HG02763 (cell line): ENCODE results near the gene IL1RL2.

ENCODE experiments used
- ATAC-seq: cut with Tn5 transposase; IDR thresholded peaks from one replicate; pipeline ENCODE4 v1.9.1; 2021; ENCODE audit warnings: mild to moderate bottlenecking, moderate library complexity; ENCODE audit not compliant: unreplicated experiment

The IL1RL2 gene

DNA sequence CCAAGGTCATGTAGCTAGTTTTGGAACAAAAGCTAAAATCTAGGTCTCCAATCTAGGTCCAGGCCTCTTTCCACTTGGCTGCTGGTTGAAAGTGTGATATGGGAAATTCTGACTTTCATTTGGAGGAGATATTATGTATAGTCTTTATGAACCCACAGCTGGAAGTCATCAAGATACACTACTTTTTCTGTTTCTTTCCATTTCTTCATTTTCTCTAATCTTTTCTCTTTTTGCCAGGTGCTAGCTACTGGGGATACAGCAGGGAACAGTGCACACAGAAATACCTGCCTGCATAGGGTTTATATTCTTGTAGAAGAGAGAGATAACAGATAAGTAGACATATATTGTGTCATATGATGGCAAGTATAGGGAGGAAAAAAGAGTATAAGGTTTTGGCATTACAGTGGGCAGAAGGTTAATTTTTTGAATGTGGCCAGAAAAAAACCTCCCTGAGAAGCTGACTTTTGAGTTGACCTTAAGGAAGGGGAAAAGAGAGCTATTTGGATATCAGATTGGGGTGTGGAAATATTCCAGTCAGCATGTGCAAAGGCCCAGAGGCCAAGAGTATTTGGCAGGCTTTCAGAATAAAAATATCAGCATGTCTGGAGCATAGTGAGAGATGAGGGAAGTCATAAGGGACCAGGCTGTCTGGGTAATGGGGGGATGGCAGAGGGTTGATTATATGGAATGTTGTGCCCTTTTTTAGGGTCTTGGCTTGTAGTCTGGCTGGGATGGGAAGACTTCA, 28.6 kb upstream of the IL1RL2 start:
- no peak for ATAC-seq

DNA sequence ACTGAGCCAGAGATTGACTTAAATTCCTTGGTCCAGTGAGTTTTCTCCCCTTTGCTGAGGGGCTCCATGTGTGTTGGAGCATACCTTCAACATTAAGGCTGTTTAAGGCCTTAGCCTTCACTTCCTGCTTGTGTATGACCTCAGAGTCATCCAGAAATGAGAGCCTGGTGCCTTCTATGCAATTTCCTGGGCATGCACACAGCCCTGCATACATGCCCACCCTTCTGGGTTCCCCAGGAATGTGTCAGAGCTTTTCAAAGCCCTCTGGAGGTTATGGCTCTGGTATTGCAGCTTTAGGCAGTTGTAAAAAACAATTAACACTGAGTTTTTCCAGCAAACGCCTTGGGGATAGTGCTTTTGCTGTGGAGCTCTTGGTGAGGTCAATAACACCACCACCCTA, 27.5 kb upstream of the IL1RL2 start:
- no peak for ATAC-seq

DNA sequence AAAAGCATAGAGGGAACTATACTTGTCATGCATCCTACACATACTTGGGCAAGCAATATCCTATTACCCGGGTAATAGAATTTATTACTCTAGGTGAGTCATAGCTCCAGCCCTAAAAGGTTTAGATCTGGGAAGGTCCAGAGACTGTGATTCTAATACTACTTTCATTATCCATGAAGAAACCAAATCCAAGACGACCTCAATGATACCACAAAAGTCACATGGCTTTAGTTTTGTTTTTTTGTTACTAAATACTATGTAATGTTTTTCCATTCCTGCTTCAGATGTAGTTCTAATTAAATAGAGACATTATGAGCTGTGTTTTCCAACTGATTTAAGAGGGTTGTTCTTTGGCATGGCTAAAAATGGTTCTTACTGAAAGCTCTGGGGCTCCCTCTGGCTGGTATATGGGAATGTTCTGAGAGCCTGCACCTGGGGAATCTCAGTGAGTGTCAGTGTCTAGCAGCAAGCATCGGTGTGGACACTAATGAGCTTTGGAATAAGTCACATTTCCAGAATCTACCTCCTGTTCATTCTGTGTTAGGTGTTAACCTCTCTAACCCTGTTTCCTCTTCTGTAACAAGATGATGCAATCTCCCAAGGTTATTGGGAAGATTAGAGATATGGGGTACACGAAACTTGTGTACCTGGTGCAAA, 20.5 kb upstream of the IL1RL2 start:
- no peak for ATAC-seq

DNA sequence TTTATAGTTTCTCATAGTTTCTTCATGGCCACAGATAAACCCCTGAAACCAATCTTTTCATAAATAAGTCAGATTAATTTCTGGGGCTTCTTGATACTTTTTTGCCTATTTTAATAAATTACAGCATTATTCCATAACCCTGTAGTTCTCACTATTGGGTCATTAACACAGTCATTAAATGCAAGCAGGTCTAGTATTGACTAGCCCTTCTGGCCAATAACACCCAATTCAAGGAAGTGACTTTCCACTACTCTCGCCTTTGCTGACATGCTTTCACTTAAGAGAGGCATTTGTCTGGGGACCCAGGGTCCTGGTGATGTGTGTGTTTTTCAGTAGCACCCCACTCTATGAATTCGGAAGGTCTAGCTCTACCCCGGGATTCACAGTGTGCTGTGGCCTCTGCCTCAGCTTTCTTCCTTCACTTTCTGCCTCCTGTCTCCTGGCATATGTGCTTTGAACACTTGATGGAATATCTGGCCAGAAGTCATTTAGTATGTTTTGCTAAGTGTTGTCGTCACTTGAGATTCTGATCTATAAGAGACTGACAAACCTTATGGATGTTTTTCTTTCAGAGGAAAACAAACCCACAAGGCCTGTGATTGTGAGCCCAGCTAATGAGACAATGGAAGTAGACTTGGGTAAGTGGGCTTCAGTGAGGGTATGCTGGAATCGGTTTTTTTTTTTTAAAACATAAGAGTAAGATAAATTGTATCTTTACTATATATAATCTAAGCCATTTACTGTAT, 18.6 kb upstream of the IL1RL2 start:
- ATAC-seq, result no peak

DNA sequence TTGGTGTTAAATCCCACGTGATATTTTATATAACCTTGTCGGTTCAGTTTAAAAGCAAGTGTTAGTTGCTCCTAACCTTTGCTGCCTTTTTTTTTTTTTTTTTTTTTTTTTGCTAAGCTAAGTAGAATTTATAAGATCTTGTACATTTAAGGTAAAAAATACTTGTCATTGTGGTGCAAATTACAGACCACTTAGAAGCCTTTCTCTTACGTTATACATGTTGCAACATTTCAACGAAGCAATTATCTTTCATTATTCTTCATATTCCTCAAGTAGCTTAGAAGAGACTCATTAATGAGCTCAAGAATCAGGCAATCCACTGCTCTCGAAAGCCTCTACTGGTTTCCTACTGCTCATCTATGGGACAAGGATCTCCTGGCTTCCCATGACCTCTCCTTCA, 14.9 kb upstream of the IL1RL2 start:
- no peak for ATAC-seq

DNA sequence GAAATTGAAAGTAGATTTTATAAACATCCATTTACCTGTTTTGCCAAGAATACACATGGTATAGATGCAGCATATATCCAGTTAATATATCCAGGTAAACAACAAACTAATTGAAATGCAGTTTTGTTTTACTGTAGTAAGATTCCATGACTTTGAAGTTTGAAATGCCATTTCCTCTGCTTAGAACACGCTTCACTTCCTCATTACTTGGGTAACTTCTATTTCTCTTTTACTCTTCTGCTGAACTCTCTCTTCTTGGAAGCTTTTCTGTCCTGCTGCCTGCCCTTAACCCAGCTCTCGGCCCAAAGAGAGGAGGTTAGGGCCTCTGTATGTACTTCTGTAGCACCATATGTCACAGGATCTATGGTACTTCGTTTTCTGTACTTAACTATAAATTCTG, 14.1 kb upstream of the IL1RL2 start:
- no peak for ATAC-seq

DNA sequence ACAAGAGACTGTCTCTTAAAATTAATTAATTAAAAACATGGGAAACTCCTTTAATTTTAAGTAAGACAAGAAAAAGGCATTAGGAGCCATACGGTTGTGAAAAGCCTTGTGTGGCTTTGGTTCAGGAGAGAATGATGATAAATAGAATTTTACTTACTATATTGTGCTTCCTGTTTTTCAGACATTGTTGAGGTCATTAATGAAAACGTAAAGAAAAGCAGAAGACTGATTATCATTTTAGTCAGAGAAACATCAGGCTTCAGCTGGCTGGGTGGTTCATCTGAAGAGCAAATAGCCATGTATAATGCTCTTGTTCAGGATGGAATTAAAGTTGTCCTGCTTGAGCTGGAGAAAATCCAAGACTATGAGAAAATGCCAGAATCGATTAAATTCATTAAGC, 10.7 kb upstream of the IL1RL2 start:
- ATAC-seq, result no peak

DNA sequence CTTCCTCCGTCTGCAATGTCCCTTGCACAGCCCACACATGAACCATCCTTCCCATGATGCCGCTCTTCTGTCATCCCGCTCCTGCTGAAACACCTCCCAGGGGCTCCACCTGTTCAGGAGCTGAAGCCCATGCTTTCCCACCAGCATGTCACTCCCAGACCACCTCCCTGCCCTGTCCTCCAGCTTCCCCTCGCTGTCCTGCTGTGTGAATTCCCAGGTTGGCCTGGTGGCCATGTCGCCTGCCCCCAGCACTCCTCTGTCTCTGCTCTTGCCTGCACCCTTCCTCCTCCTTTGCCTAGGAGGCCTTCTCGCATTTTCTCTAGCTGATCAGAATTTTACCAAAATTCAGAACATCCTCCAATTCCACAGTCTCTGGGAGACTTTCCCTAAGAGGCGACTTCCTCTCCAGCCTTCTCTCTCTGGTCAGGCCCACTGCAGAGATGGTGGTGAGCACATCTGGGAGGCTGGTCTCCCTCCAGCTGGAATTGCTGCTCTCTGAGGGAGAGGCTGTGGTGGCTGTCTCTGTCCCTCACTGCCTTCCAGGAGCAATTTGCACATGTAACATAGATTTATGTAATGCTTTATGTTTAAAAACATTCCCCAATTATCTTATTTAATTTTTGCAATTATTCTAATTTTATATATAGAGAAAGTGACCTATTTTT, 8.9 kb upstream of the IL1RL2 start:
- ATAC-seq, result no peak

DNA sequence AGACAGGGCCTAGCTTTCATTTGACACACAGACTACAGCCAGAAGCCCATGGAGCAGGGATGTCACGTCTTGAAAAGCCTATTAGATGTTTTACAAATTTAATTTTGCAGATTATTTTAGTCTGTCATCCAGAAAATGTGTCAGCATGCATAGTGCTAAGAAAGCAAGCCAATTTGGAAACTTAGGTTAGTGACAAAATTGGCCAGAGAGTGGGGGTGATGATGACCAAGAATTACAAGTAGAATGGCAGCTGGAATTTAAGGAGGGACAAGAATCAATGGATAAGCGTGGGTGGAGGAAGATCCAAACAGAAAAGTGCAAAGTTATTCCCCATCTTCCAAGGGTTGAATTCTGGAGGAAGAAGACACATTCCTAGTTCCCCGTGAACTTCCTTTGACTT, 7.8 kb upstream of the IL1RL2 start:
- no peak for ATAC-seq

DNA sequence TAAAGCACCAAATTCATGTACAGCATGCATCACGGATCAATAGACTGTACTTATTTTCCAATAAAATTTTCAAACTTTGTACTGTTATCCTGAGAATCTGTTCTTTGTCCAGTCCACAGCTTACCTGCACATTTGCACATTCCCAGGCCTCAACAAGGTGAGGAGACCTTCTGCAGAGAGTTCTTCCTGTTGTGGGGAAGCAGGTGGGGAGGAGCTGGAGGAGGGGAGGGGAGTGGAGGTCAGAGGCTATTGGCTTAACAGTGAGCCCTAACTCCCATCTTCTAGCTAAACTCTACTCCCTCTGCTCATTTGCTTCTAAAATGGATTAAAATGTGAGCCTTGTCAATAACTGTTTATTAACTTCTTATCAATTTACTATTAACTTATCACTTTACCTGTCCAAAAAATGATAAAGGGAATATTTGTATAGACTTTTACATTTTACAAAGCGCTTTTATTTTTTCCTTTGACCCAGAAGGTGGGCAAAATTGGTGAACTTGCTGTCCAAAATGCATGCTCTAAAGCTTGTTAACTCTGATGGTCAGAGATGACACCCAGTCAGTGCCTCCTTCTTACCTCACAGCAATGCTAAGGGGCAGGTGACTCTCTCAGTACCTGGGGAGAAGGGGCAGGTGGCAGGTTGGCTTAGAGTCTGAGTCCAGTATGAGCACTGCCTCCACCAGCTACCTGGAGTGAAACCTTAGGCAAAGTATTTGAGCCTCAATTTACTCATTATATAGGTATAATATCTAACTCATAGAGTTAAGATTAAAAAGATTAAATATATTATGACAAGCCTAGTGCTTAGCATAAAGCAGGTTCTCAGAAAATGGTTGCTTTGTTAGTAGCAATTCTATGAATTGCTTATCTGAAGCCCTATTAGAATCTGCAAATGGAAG, 6.8 kb upstream of the IL1RL2 start:
- no peak for ATAC-seq

DNA sequence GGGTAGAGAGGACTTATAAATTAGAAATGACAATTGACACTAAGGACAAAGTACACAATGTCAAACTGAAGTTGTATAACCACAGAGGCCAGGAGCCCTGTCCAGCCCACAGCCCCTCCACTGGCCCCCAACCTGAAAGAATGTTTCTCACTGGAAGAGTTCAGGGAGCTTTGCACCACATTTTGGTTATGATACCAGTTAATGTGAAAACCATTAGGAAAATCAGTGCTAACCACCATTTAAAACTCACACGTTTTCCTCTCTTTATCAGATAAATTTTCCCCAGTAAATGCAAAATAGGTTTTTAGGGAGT, 6.2 kb upstream of the IL1RL2 start:
- no peak for ATAC-seq

DNA sequence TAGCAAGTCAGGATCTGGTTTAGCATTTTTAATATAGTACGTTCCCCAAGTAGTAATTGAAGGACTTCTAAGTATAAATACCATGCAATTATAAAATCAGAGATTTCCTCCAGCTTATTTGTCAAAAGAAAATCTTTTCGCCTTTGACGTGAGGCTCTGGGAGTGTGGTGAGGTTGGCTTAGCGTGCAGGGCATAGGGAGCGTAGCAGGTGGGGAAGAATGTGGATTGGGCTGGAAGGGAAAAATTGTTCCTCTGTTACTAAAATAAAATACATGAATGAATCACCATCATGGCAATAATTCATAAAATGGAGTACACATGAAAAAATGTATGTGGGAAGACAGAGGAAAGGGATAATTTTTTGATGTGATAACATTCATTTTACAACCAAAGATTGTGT, 5.4 kb upstream of the IL1RL2 start:
- no peak for ATAC-seq

DNA sequence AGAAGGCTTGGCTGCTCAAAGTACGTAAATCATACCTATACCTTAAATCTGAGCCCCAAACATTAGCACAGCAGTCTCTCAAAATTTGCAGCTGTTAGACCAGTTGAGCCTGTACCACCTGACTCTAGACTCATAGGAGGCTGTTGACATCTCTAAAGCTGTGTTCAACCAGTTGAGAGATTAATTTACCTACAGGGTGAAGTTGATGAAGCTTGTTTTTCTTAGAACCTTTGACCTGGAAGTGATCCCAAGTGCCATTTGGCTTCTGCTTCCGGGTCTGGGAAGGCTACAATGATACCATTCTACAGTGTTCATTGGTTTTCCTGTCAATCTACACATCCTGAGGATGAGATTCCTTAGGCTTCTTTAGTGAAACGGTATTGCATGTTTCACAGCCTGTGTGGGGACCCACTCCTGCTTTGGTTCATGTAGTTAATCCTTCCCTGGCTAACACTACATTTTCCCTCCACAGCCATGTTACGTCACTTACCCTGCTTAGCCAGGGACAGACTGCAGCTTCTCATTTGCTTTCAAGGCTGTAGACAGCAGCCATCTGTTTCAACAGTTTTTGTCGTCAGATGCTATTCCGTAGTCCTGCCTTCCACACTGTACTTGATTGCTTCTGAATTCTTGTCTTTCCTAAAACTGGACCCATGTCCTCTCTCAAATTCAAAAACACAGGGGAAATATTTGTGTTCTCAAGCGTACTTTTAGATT, 4.7 kb upstream of the IL1RL2 start:
- no peak for ATAC-seq

DNA sequence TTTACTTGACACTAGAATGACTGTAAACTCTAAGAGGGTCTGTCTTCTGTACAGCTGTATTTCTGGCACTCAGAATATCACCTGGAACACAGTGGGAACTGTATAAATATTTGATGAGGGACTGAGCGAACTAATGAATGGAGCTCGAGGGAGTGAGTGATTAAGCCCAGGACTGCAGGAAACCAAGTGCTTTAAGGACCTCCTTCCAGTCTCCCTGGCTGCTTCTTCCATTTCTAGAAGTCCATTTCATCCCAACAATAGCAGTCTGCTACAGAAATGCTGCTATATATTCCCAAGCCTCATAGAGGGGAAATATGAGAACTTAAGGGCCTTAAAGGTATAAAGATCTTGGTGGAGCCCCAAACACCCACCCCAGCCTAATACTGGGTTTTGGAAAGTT, 2.8 kb upstream of the IL1RL2 start:
- no peak for ATAC-seq

DNA sequence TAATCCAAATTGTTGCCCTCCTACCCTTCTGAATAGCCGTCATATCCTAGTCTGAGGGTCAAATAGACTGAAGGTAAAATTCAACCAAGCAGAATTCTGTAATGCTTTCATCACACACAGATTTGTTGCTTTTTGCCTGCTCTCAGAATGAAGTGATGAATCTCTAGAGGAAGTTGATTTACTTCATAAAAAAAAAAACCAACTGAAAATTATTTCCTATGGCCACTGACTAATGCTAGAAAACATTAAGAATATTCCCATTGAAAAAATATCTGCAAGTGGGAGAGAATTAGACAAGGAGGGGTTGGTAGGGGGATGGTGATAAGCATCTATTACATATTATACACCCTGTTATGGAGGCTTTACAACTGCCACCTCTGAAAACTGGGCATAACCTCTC, 2.3 kb upstream of the IL1RL2 start:
- ATAC-seq, result no peak

DNA sequence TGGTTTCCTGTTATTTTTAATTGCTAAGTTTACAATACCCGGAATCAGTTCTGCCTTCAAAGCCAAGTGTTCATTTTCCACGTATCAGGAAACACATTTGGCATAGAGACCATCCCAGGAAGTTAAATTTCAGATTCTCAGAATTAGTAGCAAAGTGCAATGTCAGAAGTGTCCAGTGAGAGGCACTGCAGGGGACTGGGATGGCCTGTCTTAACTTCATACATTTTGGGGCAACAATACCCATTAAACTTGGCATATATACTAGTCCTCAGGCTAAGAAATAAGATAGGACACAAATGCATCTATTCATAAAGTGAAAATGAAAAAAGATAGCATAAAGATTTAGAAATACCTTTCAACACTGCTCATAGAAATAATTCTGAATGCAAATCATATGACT, 1.5 kb upstream of the IL1RL2 start:
- no peak for ATAC-seq

DNA sequence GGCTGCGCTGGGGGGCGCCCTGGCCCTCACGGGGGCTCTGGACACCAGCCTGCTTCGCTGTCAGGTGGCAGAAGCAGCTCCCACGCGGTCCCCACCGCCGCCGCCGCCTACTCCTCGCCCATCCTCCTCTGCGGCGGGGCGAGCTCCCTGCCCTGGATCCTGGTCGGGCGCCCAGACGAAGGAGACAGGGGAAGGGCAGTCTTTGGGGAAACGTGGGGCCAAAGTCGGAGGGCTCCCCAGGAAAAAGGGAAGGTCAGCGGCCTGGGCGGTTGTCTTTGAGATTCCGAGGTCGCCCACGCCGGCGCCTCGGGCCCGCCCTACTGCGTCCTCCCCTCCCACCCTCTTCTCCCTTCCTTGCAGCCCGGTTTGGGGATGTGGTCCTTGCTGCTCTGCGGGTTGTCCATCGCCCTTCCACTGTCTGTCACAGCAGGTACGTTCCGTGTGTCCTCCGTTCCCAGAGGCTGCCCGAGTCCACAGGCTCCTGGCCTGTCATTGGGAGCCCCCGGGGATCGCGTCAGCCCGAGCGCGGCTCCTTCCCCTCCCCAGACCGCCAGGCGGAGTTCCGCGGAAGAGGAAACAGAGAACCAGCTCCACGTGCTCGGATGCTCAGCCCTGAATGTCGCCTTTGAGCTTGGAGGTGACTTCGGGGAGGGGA, 800 bp downstream of the IL1RL2 start:
- ATAC-seq, result no peak

DNA sequence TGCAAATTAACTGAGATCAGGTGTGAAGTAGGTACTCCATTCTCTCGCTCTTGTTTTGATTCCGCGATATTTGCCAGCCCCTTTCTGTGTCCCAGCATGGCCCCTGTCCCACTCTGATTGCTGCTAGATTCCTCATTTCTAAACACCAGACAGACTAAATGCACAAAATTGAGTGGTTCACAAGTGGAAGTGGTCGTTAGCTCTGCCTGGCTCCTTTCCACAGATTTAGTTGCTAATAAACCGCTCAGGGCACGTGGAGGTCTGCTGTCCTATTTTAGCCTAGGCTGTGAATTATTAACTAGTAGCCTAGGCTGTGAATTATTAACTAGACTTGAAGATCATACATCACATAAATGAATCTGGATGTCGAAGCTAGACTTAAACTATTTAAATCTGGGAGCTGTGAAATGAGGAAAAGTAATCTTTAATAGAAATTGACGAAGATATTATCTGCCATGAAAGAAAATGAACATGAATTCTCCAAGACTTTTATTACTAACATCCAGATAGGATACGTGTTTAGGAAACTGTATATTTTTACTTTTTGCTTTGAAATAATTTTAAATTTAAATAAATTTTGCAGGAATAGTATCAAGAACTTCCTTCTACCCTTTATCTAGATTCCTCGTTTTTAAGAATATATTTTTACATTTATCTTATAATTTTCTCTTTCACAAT, 3.7 kb downstream of the IL1RL2 start:
- no peak for ATAC-seq

DNA sequence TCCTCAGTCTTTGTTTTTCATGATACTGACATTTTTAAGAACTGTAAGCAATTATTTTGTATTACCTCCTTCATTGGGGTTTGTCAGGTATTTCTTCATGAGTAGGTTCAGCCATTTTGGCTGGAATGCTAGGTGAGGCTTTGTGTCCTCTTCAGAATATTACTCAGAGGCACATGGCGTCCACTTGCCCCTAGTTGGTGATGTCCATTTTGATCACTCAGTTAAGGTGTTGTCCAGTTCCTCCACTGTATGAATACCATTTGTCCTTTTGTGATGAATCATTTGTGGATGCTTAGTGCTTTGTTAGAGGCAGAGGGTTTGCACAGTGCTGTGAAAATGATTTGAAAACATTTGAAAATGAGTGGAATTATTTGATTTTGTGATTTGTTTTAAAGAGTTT, 4.7 kb downstream of the IL1RL2 start:
- no peak for ATAC-seq
